Smooth muscle cell (in vitro differentiated cells): Measurements from ENCODE around the gene ATP5PO. TPM values are rescaled to one million over a fixed set of nuclear protein-coding genes. Genes with fewer than 3 reads are reported as not detected.

Experiments used
- DNase-seq: peaks from one replicate; lab custom pipeline; 2025; ENCODE audit not compliant: unreplicated experiment; lab: John Stamatoyannopoulos, UW
- H2AFZ ChIP-seq: fragments of 200-600 bp; sonication (generic); 2 replicates; pipeline ENCODE4 v1.6.0; 2016; ENCODE audit warnings: antibody characterized with exemption, low read depth, mild to moderate bottlenecking
- H3F3A ChIP-seq: fragments of 200-600 bp; sonication (generic); 2 replicates; pipeline ENCODE4 v1.6.0; 2017; ENCODE audit warnings: antibody characterized with exemption, low read depth
- H3K27ac ChIP-seq: fragments of 200-600 bp; sonication (generic); 2 replicates; pipeline ENCODE4 v1.5.1; 2016; ENCODE audit warnings: low read depth, mild to moderate bottlenecking
- H3K27me3 ChIP-seq: fragments of 200-600 bp; sonication (generic); 2 replicates; pipeline ENCODE4 v1.6.1; 2016; ENCODE audit warnings: low read depth, mild to moderate bottlenecking
- H3K36me3 ChIP-seq: fragments of 200-600 bp; sonication (generic); 2 replicates; pipeline ENCODE4 v1.5.1; 2016; ENCODE audit warnings: low read depth
- H3K4me1 ChIP-seq: fragments of 200-600 bp; sonication (generic); 2 replicates; pipeline ENCODE4 v1.5.1; 2016; ENCODE audit warnings: low read depth
- H3K4me2 ChIP-seq: fragments of 200-600 bp; sonication (generic); 2 replicates; pipeline ENCODE4 v1.6.0; 2016; ENCODE audit warnings: mild to moderate bottlenecking
- H3K4me3 ChIP-seq: fragments of 200-600 bp; sonication (generic); 2 replicates; pipeline ENCODE4 v1.5.1; 2016; ENCODE audit warnings: mild to moderate bottlenecking
- H3K79me2 ChIP-seq: fragments of 200-600 bp; sonication (generic); 2 replicates; pipeline ENCODE4 v1.6.0; 2016; ENCODE audit warnings: low read depth, mild to moderate bottlenecking
- H3K9ac ChIP-seq: fragments of 200-600 bp; sonication (generic); 2 replicates; pipeline ENCODE4 v1.6.0; 2016; ENCODE audit warnings: low read depth
- H3K9me3 ChIP-seq: fragments of 200-600 bp; sonication (generic); replicated peaks from 2 replicates; pipeline ENCODE4 v1.5.1; 2016; ENCODE audit warnings: low read depth
- H4K20me1 ChIP-seq: fragments of 200-600 bp; sonication (generic); 2 replicates; pipeline ENCODE4 v1.6.0; 2016; ENCODE audit warnings: low read depth
- WGBS: methylation state at CpG from one replicate; pipeline ENCODE4 v1.1.7; 2016; ENCODE audit warnings: low lambda C conversion rate; 5-methylcytosine and 5-hydroxymethylcytosine counted together
- polyA plus RNA-seq: library from polyadenylated mRNA; unstranded; fragments of >200 nt; fragmentation: Nextera tagmentation; extraction: Ambion mirVana; gene quantifications from 2 replicates; pipeline ENCODE4 v1.2.1, GENCODE V29; 2016
- total RNA-seq: library from RNA; depleted of rRNA; stranded (reverse); fragments of >200 nt; gene quantifications from 2 replicates; pipeline ENCODE4 v1.2.3, GENCODE V29; 2014
- TF ChIP-seq, protein P1 (sequence below): fragments of 200-600 bp; sonication (generic); IDR thresholded peaks from 2 replicates; pipeline ENCODE4 v1.5.1; 2017; ENCODE audit warnings: borderline replicate concordance, mild to moderate bottlenecking, antibody characterized with exemption; ENCODE audit not compliant: insufficient read depth, poor library complexity, severe bottlenecking

ATP5PO gene
- total and polyA plus RNA-seq, 2 experiments from 2014 or later, result 226 to 363 TPM

DNA sequence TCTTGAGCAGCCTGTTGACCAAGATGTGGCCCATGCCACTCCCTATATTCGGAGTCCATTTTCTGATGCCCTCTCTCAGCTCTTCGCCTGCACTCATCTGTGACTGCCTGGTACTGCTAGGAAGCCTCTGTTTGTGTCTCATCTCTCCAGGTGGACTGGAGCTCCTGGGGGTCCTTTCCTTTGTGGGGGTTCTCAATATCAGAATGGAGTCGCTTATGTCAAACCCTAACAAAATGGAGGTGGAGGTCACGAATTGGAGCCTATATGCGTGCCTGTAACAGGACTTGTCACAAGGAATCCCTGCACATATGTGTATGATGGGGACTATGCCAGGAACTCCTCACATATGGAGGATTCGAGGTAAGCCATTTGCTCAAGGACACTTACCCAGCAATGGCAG is 46.7 kb upstream of the ATP5PO start:
- H3K4me2 ChIP-seq, result no peak overlapping the region
- no peak overlapping the region for H3K9ac ChIP-seq
- no peak overlapping the region for H3K27ac ChIP-seq
- no peaks in the 10 kb centered on the region for H4K20me1 ChIP-seq
- no peak overlapping the region for H3K4me3 ChIP-seq
- TF ChIP-seq, protein P1, sequence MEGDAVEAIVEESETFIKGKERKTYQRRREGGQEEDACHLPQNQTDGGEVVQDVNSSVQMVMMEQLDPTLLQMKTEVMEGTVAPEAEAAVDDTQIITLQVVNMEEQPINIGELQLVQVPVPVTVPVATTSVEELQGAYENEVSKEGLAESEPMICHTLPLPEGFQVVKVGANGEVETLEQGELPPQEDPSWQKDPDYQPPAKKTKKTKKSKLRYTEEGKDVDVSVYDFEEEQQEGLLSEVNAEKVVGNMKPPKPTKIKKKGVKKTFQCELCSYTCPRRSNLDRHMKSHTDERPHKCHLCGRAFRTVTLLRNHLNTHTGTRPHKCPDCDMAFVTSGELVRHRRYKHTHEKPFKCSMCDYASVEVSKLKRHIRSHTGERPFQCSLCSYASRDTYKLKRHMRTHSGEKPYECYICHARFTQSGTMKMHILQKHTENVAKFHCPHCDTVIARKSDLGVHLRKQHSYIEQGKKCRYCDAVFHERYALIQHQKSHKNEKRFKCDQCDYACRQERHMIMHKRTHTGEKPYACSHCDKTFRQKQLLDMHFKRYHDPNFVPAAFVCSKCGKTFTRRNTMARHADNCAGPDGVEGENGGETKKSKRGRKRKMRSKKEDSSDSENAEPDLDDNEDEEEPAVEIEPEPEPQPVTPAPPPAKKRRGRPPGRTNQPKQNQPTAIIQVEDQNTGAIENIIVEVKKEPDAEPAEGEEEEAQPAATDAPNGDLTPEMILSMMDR, result no peak
- no peaks in the 10 kb centered on the region for H3K27me3 ChIP-seq
- peaks cover 3% of the 10 kb centered on the region for H3F3A ChIP-seq
- H3K79me2 ChIP-seq, result no peaks in the 10 kb centered on the region
- H3K36me3 ChIP-seq, result no peaks in the 10 kb centered on the region
- WGBS, result 91% methylated on average over 6 of the region's 6 CpGs
- no peaks in the 10 kb centered on the region for H3K9me3 ChIP-seq
- no peak for DNase-seq
- H2AFZ ChIP-seq, result no peak overlapping the region
- H3K4me1 ChIP-seq, result peaks cover 3% of the 10 kb centered on the region

DNA sequence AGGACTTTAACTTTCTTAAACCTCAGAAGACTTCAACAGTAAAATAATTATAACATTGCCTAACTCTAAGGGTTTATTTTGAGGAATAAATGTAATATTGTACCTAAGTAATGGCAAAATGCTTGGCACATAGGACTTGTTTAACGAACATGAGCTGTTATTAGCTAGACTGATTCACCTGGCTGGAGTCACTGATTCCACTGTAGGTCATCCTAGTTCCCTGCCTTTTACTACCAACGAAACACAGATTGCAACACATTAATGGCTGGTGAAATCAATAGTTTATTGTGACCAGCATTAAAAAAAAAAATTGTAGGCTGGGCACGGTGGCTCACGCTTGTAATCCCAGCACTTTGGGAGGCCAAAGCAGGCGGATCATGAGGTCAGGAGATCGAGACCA is 45.5 kb upstream of the ATP5PO start:
- no peaks in the 10 kb centered on the region for H3K36me3 ChIP-seq
- TF ChIP-seq, protein P1, result no peak
- H3K4me3 ChIP-seq, result no peak overlapping the region
- H3F3A ChIP-seq, result no peaks in the 10 kb centered on the region
- no peak for DNase-seq
- H3K27ac ChIP-seq, result no peak overlapping the region
- H3K9ac ChIP-seq, result no peak overlapping the region
- H3K27me3 ChIP-seq, result no peaks in the 10 kb centered on the region
- 92% methylated on average over 6 of the region's 6 CpGs for WGBS
- H3K9me3 ChIP-seq, result no peaks in the 10 kb centered on the region
- no peaks in the 10 kb centered on the region for H3K4me1 ChIP-seq
- no peak overlapping the region for H2AFZ ChIP-seq
- no peaks in the 10 kb centered on the region for H3K79me2 ChIP-seq
- H3K4me2 ChIP-seq, result no peak overlapping the region
- no peaks in the 10 kb centered on the region for H4K20me1 ChIP-seq

- Histone ChIP-seq H3K9ac (no peak overlapping the region), H3K4me2 (no peak overlapping the region), H3K4me1 (no peaks in the 10 kb centered on the region), H2AFZ (no peak overlapping the region), H3F3A (no peaks in the 10 kb centered on the region), H3K27me3 (no peaks in the 10 kb centered on the region), H3K79me2 (no peaks in the 10 kb centered on the region), H4K20me1 (no peaks in the 10 kb centered on the region), H3K36me3 (no peaks in the 10 kb centered on the region), H3K27ac (no peak overlapping the region), H3K4me3 (no peak overlapping the region), H3K9me3 (no peaks in the 10 kb centered on the region)
- TF ChIP-seq, protein P1, result no peak
- DNase-seq, result no peak
These were observed 44.1 kb upstream of the ATP5PO start for GRCh38 chr21:33959680-33960079.

DNA sequence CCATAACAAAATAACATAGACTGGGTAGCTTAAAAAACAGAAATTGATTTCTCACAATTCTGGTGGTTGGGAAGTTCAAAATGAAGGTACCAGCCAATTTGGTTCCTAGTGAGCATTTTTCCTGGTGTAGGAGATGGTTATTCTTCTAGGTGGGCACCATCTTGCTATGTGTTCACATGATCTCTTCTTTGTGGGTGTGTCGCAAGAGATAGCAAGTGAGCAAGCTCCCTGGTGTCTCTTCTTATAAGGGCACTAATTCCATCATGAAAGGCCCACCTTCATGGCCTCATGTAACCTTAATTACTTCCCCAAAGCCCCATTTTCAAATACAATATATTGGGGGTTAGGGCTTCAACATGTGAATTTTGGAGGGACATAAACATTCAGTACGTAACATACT is 38.8 kb upstream of the ATP5PO start:
- Histone ChIP-seq H3K27ac (no peak overlapping the region), H3K36me3 (no peaks in the 10 kb centered on the region), H3K27me3 (no peaks in the 10 kb centered on the region), H3K4me3 (no peak overlapping the region), H3K9ac (no peak overlapping the region), H2AFZ (no peak overlapping the region), H3K4me1 (no peaks in the 10 kb centered on the region), H3K9me3 (no peaks in the 10 kb centered on the region), H3K79me2 (no peaks in the 10 kb centered on the region), H4K20me1 (no peaks in the 10 kb centered on the region), H3F3A (no peaks in the 10 kb centered on the region), H3K4me2 (no peak overlapping the region)
- DNase-seq, result no peak
- WGBS, result 100% methylated on average over 2 of the region's 2 CpGs
- TF ChIP-seq, protein P1, result no peak
